ENCODE results near the gene TRIOBP.

GRCh38 chr22:37711490-37711889, 14.6 kb downstream of the TRIOBP start:
- TF ChIP-seq ZNF10 (tag by site-specific recombination; IDR thresholded peaks at IDR 0.05) (no peak), ZNF660 (tag by site-specific recombination; IDR thresholded peaks at IDR 0.05) (no peak), KLF16 (tag by site-specific recombination; IDR thresholded peaks at IDR 0.05) (no peak), ZNF121 (tag by site-specific recombination; IDR thresholded peaks at IDR 0.05) (no peak), ZNF707 (tag by site-specific recombination; IDR thresholded peaks at IDR 0.05) (no peak), CTCF (tag by site-specific recombination; IDR thresholded peaks at IDR 0.05) (no peak), REST (tag by site-specific recombination; IDR thresholded peaks at IDR 0.05) (no peak)

All from HEK293 (cell line).